Heart left ventricle (tissue), 16 donors: ENCODE results near the gene UNKL. TPM values are rescaled to one million over a fixed set of nuclear protein-coding genes. Genes with fewer than 3 reads are reported as not detected.

Experiments used
- ATAC-seq, 4 donors: fragments of 200-7000 bp; cut with Tn5 transposase; one replicate each; pipeline ENCODE4 v1.9.1; 2020 to 2022; ENCODE audit warnings: moderate library complexity in 4 of 4, mild to moderate bottlenecking in 3 of 4, moderate number of reproducible peaks in 1 of 4
- DNase-seq, 5 donors: peaks; one replicate each; pipeline ENCODE4 v3.0.0-alpha.2; 2020
- H3K27ac ChIP-seq, 12 donors: fragments of 200-600 bp; sonication (generic) in 4 of 12; one replicate each; pipeline versions ENCODE4 v1.5.0 to v1.8.0; 2016 to 2022; ENCODE audit warnings: mild to moderate bottlenecking in 2 of 12
- H3K27me3 ChIP-seq, 9 donors: fragments of 200-600 bp; sonication (generic) in 2 of 9; one replicate each; pipeline versions ENCODE4 v1.5.1 to v1.8.0; 2016 to 2022; ENCODE audit warnings: mild to moderate bottlenecking in 3 of 9
- H3K36me3 ChIP-seq, 9 donors: fragments of 200-600 bp; sonication (generic) in 2 of 9; one replicate each; pipeline versions ENCODE4 v1.5.0 to v1.8.0; 2018 to 2022; ENCODE audit warnings: mild to moderate bottlenecking in 2 of 9
- H3K4me1 ChIP-seq, 12 donors: fragments of 200-600 bp; sonication (generic) in 4 of 12; one replicate each; pipeline versions ENCODE4 v1.5.0 to v1.8.0; 2016 to 2022; ENCODE audit warnings: mild to moderate bottlenecking in 3 of 12
- H3K4me3 ChIP-seq, 12 donors: fragments of 200-600 bp; sonication (generic) in 4 of 12; one replicate each; pipeline versions ENCODE4 v1.5.0 to v1.8.0; 2017 to 2022; ENCODE audit warnings: mild to moderate bottlenecking in 9 of 12, moderate library complexity in 4 of 12
- H3K9me3 ChIP-seq, 12 donors: fragments of 200-600 bp; sonication (generic) in 4 of 12; one replicate each; pipeline versions ENCODE4 v1.5.0 to v1.8.0; 2016 to 2022; ENCODE audit warnings: mild to moderate bottlenecking in 1 of 12
- POLR2A ChIP-seq, 2 donors: fragments of 450-650 bp; IDR thresholded peaks; one replicate each; pipeline ENCODE4 v1.6.1; 2017; ENCODE audit warnings: antibody characterized with exemption in 2 of 2, mild to moderate bottlenecking in 2 of 2, moderate library complexity in 2 of 2
- WGBS, 4 donors: extraction: QIAGEN DNeasy Blood & Tissue Kit in 2 of 4; methylation state at CpG; one replicate each; pipeline versions ENCODE4 v1.1.5 to v1.1.7; 2013 to 2018; 5-methylcytosine and 5-hydroxymethylcytosine counted together
- intact Hi-C, 10 donors: fragments of 100-400 bp; cut with DNase I; formaldehyde crosslinking; loops; one replicate each; pipeline versions ENCODE4 v1.11.1 to v1.14.2; 2022
- polyA plus RNA-seq, 2 donors: library from polyadenylated mRNA; stranded (reverse); fragments of 200-250 nt; gene quantifications; one replicate each; pipeline ENCODE4 v1.2.3, GENCODE V29; 2013
- total RNA-seq, 9 donors: library from RNA; depleted of rRNA in 2 of 9; stranded (reverse); fragments of >200 nt in 2 of 9; fragmentation: NEBNext Ultra II Directional in 3 of 9; extraction: Animal tissue kit (Norgen Biotek cat#: 25700) in 3 of 9; gene quantifications; one replicate each; pipeline versions ENCODE4 v1.1.0 to v1.2.4, GENCODE V29; 2016 to 2023
- TF ChIP-seq, protein P1 (sequence below), 12 donors: fragments of 200-600 bp; sonication (generic) in 4 of 12; IDR thresholded peaks; one replicate each; pipeline versions ENCODE4 v1.5.0 to v1.8.0; 2018 to 2022; ENCODE audit warnings: antibody characterized with exemption in 12 of 12, mild to moderate bottlenecking in 5 of 12
- donor health status: ischemic (EF 13 %, LVEDD 7.1; RV severe dilation, severe dysfunction).
- donor health status: healthy with polysubstance abuse.
- donor health status: DM: no; HTN: yes; CAD: no.
- donor health status: DM: no; HTN: no; CAD: no.
- donor health status: ischemic (EF 25% LVEDD 6.9; RV normal size, moderate dysfunction).
- donor health status: ischemic (EF 25% LVEDD 5.7; RV mildly dilated, moderate dysfunction).
- donor health status: healthy.
- donor health status: DM: yes; HTN: yes; CAD: no.
- donor health status: ischemic (EF 35%, LVEDD 5.7; RV mildly dilated, moderate dysfunction).
- donor health status: nonischemic (EF 11% LVEDD 7.7; RV severe dilation, severe dysfunction).
- donor health status: DM: yes; HTN: yes; CAD: no.
- donor health status: PGD.
- donor health status: ischemic (EF 29% LVEDD 5.4; RV normal size, mild dysfunction).
- donor health status: nonischemic (EF 23%, LVEDD 6.1; RV moderate dilation, normal function).

Gene UNKL
- total and polyA plus RNA-seq, 11 donors = 4.3 to 18.3 (median 9.2) TPM

GRCh38 chr16:1446296-1447080, 32.0 kb upstream of the UNKL start:
- Histone ChIP-seq H3K9me3 (no peaks in the 10 kb centered on the region), H3K4me3 (no peak overlapping the region), H3K27ac (no peak overlapping the region), H3K4me1 (no peaks in the 10 kb centered on the region), H3K36me3 (peaks cover 0 to 63% (median 47%) of the 10 kb centered on the region in 9 donors), H3K27me3 (no peaks in the 10 kb centered on the region)
- TF ChIP-seq, protein P1, sequence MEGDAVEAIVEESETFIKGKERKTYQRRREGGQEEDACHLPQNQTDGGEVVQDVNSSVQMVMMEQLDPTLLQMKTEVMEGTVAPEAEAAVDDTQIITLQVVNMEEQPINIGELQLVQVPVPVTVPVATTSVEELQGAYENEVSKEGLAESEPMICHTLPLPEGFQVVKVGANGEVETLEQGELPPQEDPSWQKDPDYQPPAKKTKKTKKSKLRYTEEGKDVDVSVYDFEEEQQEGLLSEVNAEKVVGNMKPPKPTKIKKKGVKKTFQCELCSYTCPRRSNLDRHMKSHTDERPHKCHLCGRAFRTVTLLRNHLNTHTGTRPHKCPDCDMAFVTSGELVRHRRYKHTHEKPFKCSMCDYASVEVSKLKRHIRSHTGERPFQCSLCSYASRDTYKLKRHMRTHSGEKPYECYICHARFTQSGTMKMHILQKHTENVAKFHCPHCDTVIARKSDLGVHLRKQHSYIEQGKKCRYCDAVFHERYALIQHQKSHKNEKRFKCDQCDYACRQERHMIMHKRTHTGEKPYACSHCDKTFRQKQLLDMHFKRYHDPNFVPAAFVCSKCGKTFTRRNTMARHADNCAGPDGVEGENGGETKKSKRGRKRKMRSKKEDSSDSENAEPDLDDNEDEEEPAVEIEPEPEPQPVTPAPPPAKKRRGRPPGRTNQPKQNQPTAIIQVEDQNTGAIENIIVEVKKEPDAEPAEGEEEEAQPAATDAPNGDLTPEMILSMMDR (IDR thresholded peaks at IDR 0.05) = no peak
- no peak for TF ChIP-seq POLR2A (IDR thresholded peaks at IDR 0.05)
- WGBS, 4 donors = 80 to 95% (median 93%) methylated on average over 1 to 41 of the region's 41 CpGs
- DNase-seq = no peak
- intact Hi-C loops = no loop called here
- ATAC-seq = no peak

DNA sequence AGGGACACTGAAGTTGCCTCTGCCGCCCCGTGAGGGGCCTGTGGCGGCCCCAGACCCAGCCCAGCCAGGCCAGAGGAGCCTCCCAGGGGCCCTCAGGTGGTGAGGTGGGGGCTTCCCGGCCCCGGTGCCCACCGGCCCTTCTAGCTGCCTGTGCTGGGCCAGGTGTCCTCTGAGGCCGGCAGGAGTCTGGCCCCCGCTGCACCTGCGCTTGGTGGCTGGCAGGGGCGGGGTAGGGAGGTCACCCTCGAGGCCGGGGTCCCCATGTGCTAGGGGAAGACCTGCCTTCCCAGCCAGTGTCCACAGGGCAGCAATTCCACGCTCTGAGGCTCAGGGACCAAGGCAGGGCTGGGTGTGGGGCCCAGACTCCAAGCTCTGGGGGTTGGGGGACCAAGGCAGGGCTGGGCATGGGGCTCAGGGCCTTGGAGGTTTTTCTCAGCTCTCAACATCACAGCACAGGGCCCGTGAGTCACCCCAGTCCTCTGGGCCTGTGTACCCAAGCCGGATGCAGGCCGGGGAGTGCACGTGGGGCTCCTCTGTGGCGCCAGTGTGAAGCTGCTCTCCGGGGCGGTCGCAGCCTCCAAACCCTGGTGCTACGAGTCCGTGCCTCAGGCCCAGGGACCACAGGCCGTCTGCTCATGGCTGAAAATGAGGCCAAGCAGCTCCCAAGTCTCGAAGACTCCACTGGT, 31.2 kb upstream of the UNKL start:
- TF ChIP-seq POLR2A (IDR thresholded peaks at IDR 0.05) = no peak
- TF ChIP-seq, protein P1 (IDR thresholded peaks at IDR 0.05) = no peak
- ATAC-seq (no peak), DNase-seq (no peak)
- Histone ChIP-seq H3K27me3 (no peaks in the 10 kb centered on the region), H3K4me3 (no peak overlapping the region), H3K36me3 (peaks cover 0 to 55% (median 38%) of the 10 kb centered on the region in 9 donors), H3K4me1 (no peaks in the 10 kb centered on the region), H3K27ac (no peak overlapping the region), H3K9me3 (no peaks in the 10 kb centered on the region)
- 90 to 97% (median 91%) methylated on average over 12 to 25 of the region's 25 CpGs for WGBS, 4 donors
- intact Hi-C loops = no loop called here

DNA sequence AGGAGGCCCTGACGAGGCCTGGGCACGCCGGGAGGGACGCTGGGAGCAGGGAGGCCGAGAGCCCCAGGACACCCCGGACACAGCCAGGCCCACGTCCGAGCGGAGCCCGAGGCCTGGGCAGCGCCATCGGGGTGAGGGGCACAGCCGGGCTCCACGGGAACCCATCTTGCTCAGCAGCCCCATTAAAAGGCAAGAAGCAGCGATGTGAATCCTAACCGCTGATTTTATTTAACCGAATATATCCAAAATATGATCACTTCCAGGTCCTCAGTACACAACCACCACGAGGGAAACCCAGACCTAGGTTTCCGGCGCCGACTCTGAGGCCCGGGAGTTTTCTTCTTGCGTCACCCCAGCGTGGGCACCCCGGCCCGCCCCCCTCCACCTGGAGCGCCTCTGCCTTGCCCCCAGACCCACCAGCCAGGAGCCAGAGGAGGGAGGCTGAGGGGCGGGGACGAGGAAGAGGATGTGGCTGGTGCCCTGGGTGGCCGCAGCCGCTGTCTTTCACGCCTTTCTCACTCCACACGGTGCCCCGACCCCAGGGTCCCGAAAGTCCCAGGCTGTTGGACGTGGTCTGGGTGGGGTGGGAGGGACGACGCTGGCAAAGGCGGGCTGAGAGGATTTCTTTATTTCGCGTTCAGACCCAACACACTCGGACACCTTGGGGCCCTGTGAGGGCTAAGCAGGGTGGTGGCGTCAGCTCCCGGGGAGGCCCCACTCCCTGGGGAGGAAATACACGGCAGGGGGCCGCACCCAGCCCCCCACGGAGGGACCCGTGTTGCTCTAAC, 30.4 kb upstream of the UNKL start:
- 87 to 92% (median 89%) methylated on average over 32 to 48 of the region's 48 CpGs for WGBS, 4 donors
- TF ChIP-seq, protein P1 (IDR thresholded peaks at IDR 0.05) = no peak
- no peak for TF ChIP-seq POLR2A (IDR thresholded peaks at IDR 0.05)
- no peak for ATAC-seq
- Histone ChIP-seq H3K4me1 (no peaks in the 10 kb centered on the region), H3K27me3 (no peaks in the 10 kb centered on the region), H3K4me3 (no peak overlapping the region), H3K9me3 (no peaks in the 10 kb centered on the region), H3K36me3 (peaks cover 0 to 48% (median 34%) of the 10 kb centered on the region in 9 donors), H3K27ac (no peak overlapping the region)
- DNase-seq = no peak
- intact Hi-C loops = no loop called here
